Measurements from ENCODE around the gene APAF1. TPM values are rescaled to one million over a fixed set of nuclear protein-coding genes. Genes with fewer than 3 reads are reported as not detected.

The APAF1 gene
- total RNA-seq, 2 experiments from 2014 or later = 14.7 to 28.6 TPM

- Histone ChIP-seq H4K20me1 (ENCODE audit: insufficient read depth, low read length) (no peaks in the 10 kb centered on the region), H2AFZ (ENCODE audit: low read length) (no peak overlapping the region), H3K9me3 (ENCODE audit: low read length) (no peaks in the 10 kb centered on the region), H3K4me1 (ENCODE audit: insufficient read depth, low read length, poor library complexity, severe bottlenecking) (no peaks in the 10 kb centered on the region), H3K4me2 (ENCODE audit: low read length) (no peak overlapping the region), H3K79me2 (ENCODE audit: insufficient read depth, low read depth, low read length) (no peaks in the 10 kb centered on the region), H3K4me3 (ENCODE audit: low read depth, low read length, poor library complexity, severe bottlenecking) (no peak overlapping the region), H3K9me2 (ENCODE audit: insufficient read depth, low read length) (no peaks in the 10 kb centered on the region), H3K36me3 (ENCODE audit: insufficient read depth, low read length) (no peaks in the 10 kb centered on the region), H3K27ac (ENCODE audit: low read depth, low read length, poor library complexity, severe bottlenecking) (no peak overlapping the region)
- ChIA-PET CTCF (ENCODE audit: unreplicated experiment) (interaction anchor here (0.5 kb wide), 1 partner anchor 153 kb away, joined by 3 read pairs; no protein-coding TSS in a partner anchor), POLR2A (interaction anchor here (0.5 to 1.3 kb wide), 3 partner anchors 11 to 46 kb away, joined by 3 read pairs; no protein-coding TSS in a partner anchor)
- TF ChIP-seq EZH2phosphoT487 (IDR thresholded peaks at IDR 0.05; ENCODE audit: borderline replicate concordance, low read depth, low read length) (no peak), CTCF (conservative IDR thresholded peaks at IDR 0.05; ENCODE audit: low read length) (no peak)
- DNase-seq (ENCODE audit: low spot score) = no peak
- intact Hi-C loops (cut with micrococcal nuclease; ENCODE audit: unreplicated experiment) = no loop called here
- no TSS peak for BruUV-seq (replicated peaks)
Observed at GRCh38 chr12:98758331-98758730, 113.2 kb downstream of the APAF1 start.

- intact Hi-C loops (cut with micrococcal nuclease; ENCODE audit: unreplicated experiment) = no loop called here
- BruUV-seq (replicated peaks) = no TSS peak
- Histone ChIP-seq H3K36me3 (ENCODE audit: insufficient read depth, low read length) (no peaks in the 10 kb centered on the region), H3K9me3 (ENCODE audit: low read length) (no peaks in the 10 kb centered on the region), H3K79me2 (ENCODE audit: insufficient read depth, low read depth, low read length) (no peaks in the 10 kb centered on the region), H2AFZ (ENCODE audit: low read length) (no peak overlapping the region), H3K4me1 (ENCODE audit: insufficient read depth, low read length, poor library complexity, severe bottlenecking) (no peaks in the 10 kb centered on the region), H3K4me2 (ENCODE audit: low read length) (no peak overlapping the region), H3K27ac (ENCODE audit: low read depth, low read length, poor library complexity, severe bottlenecking) (no peak overlapping the region), H3K4me3 (ENCODE audit: low read depth, low read length, poor library complexity, severe bottlenecking) (no peak overlapping the region), H4K20me1 (ENCODE audit: insufficient read depth, low read length) (no peaks in the 10 kb centered on the region), H3K9me2 (ENCODE audit: insufficient read depth, low read length) (no peaks in the 10 kb centered on the region)
- CTCF ChIA-PET (ENCODE audit: unreplicated experiment) = no interaction called here
- TF ChIP-seq EZH2phosphoT487 (IDR thresholded peaks at IDR 0.05; ENCODE audit: borderline replicate concordance, low read depth, low read length) = no peak
- TF ChIP-seq CTCF (conservative IDR thresholded peaks at IDR 0.05; ENCODE audit: low read length) = no peak
- POLR2A ChIA-PET = interaction anchor here (0.9 kb wide), 1 partner anchor 9 kb away, joined by 4 read pairs; no protein-coding TSS in a partner anchor
- no peak for DNase-seq (ENCODE audit: low spot score)
Observed at GRCh38 chr12:98763656-98764055, 118.6 kb downstream of the APAF1 start.

GRCh38 chr12:98767248-98767647 is 122.2 kb downstream of the APAF1 start:
- TF ChIP-seq CTCF (conservative IDR thresholded peaks at IDR 0.05; ENCODE audit: low read length) = no peak
- no peak for TF ChIP-seq EZH2phosphoT487 (IDR thresholded peaks at IDR 0.05; ENCODE audit: borderline replicate concordance, low read depth, low read length)
- Histone ChIP-seq H3K4me1 (ENCODE audit: insufficient read depth, low read length, poor library complexity, severe bottlenecking) (no peaks in the 10 kb centered on the region), H3K9me3 (ENCODE audit: low read length) (no peaks in the 10 kb centered on the region), H4K20me1 (ENCODE audit: insufficient read depth, low read length) (no peaks in the 10 kb centered on the region), H3K79me2 (ENCODE audit: insufficient read depth, low read depth, low read length) (no peaks in the 10 kb centered on the region), H2AFZ (ENCODE audit: low read length) (no peak overlapping the region), H3K4me2 (ENCODE audit: low read length) (no peak overlapping the region), H3K27ac (ENCODE audit: low read depth, low read length, poor library complexity, severe bottlenecking) (no peak overlapping the region), H3K4me3 (ENCODE audit: low read depth, low read length, poor library complexity, severe bottlenecking) (no peak overlapping the region), H3K9me2 (ENCODE audit: insufficient read depth, low read length) (no peaks in the 10 kb centered on the region), H3K36me3 (ENCODE audit: insufficient read depth, low read length) (no peaks in the 10 kb centered on the region)
- no peak for DNase-seq (ENCODE audit: low spot score)
- ChIA-PET POLR2A (interaction anchor here (0.5 to 0.6 kb wide), 2 partner anchors 180 to 1489 kb away, joined by 4 to 6 read pairs; no protein-coding TSS in a partner anchor), CTCF (ENCODE audit: unreplicated experiment) (no interaction called here)
- intact Hi-C loops (cut with micrococcal nuclease; ENCODE audit: unreplicated experiment) = no loop called here
- BruUV-seq (replicated peaks) = no TSS peak

Data from OCI-LY7 (cell line).